ENCODE data around the gene CCDC192. TPM values are rescaled to one million over a fixed set of nuclear protein-coding genes. Genes with fewer than 3 reads are reported as not detected.

The CCDC192 gene
- total RNA-seq, 2 donors from 2014 or later = 0.25 TPM; not detected in 1

GRCh38 chr5:127854520-127854919, 151.3 kb downstream of the CCDC192 start:
- ATAC-seq (replicated peaks in 1 of 2) (no peak), DNase-seq (no peak)
- Mint-ChIP-seq H3K27me3 (ENCODE audit: low read depth) (peaks cover 3% of the 10 kb centered on the region), H3K9me3 (peaks cover 0 to 2% of the 10 kb centered on the region in 2 donors), H3K27ac (no peak overlapping the region), H3K4me1 (ENCODE audit: low read depth) (peaks cover 9% of the 10 kb centered on the region), H3K4me3 (no peak overlapping the region), H3K36me3 (ENCODE audit: insufficient read depth in 2 of 2) (peaks cover 0 to 1% of the 10 kb centered on the region in 2 donors)

- H3K4me3 Mint-ChIP-seq = peak overlapping the region in 1 of 2 donors; percentile 3
- no peak overlapping the region for H3K27ac Mint-ChIP-seq
- ATAC-seq (replicated peaks in 1 of 2) = peak; percentile 68 to 92
- DNase-seq = no peak
- H3K27me3 Mint-ChIP-seq (ENCODE audit: low read depth) = peaks cover 9% of the 10 kb centered on the region
- H3K9me3 Mint-ChIP-seq = peaks cover 2% of the 10 kb centered on the region in 2 donors
- peaks cover 0 to 1% of the 10 kb centered on the region in 2 donors for H3K36me3 Mint-ChIP-seq (ENCODE audit: insufficient read depth in 2 of 2)
- H3K4me1 Mint-ChIP-seq (ENCODE audit: low read depth) = peaks cover 9% of the 10 kb centered on the region
Observed at GRCh38 chr5:127856292-127856691, 153.1 kb downstream of the CCDC192 start.

- no peak for ATAC-seq (replicated peaks in 1 of 2)
- H3K36me3 Mint-ChIP-seq (ENCODE audit: insufficient read depth in 2 of 2) = peaks cover 0 to 1% of the 10 kb centered on the region in 2 donors
- peaks cover 2% of the 10 kb centered on the region in 2 donors for H3K9me3 Mint-ChIP-seq
- H3K4me3 Mint-ChIP-seq = no peak overlapping the region
- H3K27me3 Mint-ChIP-seq (ENCODE audit: low read depth) = peaks cover 9% of the 10 kb centered on the region
- H3K27ac Mint-ChIP-seq = no peak overlapping the region
- peaks cover 9% of the 10 kb centered on the region for H3K4me1 Mint-ChIP-seq (ENCODE audit: low read depth)
- no peak for DNase-seq
Observed at GRCh38 chr5:127858116-127858784, 155.1 kb downstream of the CCDC192 start.

- Mint-ChIP-seq H3K36me3 (ENCODE audit: insufficient read depth in 2 of 2) (no peaks in the 10 kb centered on the region), H3K4me3 (no peak overlapping the region), H3K4me1 (ENCODE audit: low read depth) (peaks cover 9% of the 10 kb centered on the region), H3K27ac (no peak overlapping the region), H3K27me3 (ENCODE audit: low read depth) (peaks cover 9% of the 10 kb centered on the region), H3K9me3 (peaks cover 1 to 2% of the 10 kb centered on the region in 2 donors)
- ATAC-seq (replicated peaks in 1 of 2) = no peak
- no peak for DNase-seq
Observed at GRCh38 chr5:127860291-127860690, 157.1 kb downstream of the CCDC192 start.

- ATAC-seq (replicated peaks in 1 of 2) = no peak
- no peaks in the 10 kb centered on the region for H3K36me3 Mint-ChIP-seq (ENCODE audit: insufficient read depth in 2 of 2)
- H3K4me3 Mint-ChIP-seq = no peak overlapping the region
- no peak for DNase-seq
- peaks cover 9% of the 10 kb centered on the region for H3K27me3 Mint-ChIP-seq (ENCODE audit: low read depth)
- no peaks in the 10 kb centered on the region for H3K4me1 Mint-ChIP-seq (ENCODE audit: low read depth)
- peaks cover 0 to 2% of the 10 kb centered on the region in 2 donors for H3K9me3 Mint-ChIP-seq
- peak overlapping the region; percentile 34 for H3K27ac Mint-ChIP-seq
Observed at GRCh38 chr5:127863161-127863560, 160.0 kb downstream of the CCDC192 start.

GRCh38 chr5:127863610-127864395, 160.6 kb downstream of the CCDC192 start:
- no peak overlapping the region for H3K27ac Mint-ChIP-seq
- ATAC-seq (replicated peaks in 1 of 2) = peak in 1 of 2 donors; percentile 11

GRCh38 chr5:127864511-127864910, 161.3 kb downstream of the CCDC192 start:
- Mint-ChIP-seq H3K4me1 (ENCODE audit: low read depth) (no peaks in the 10 kb centered on the region), H3K4me3 (no peak overlapping the region), H3K27me3 (ENCODE audit: low read depth) (peaks cover 6% of the 10 kb centered on the region), H3K9me3 (peaks cover 0 to 2% of the 10 kb centered on the region in 2 donors), H3K36me3 (ENCODE audit: insufficient read depth in 2 of 2) (no peaks in the 10 kb centered on the region), H3K27ac (no peak overlapping the region)
- ATAC-seq (replicated peaks in 1 of 2) = no peak
- DNase-seq = no peak

More at GRCh38 chr5:127863610-127864395, 160.6 kb downstream of the CCDC192 start:
- Mint-ChIP-seq H3K4me1 (ENCODE audit: low read depth) (no peaks in the 10 kb centered on the region), H3K36me3 (ENCODE audit: insufficient read depth in 2 of 2) (no peaks in the 10 kb centered on the region), H3K4me3 (no peak overlapping the region), H3K27me3 (ENCODE audit: low read depth) (peaks cover 9% of the 10 kb centered on the region), H3K9me3 (peaks cover 0 to 2% of the 10 kb centered on the region in 2 donors)
- DNase-seq = no peak

- Mint-ChIP-seq H3K27me3 (ENCODE audit: low read depth) (no peaks in the 10 kb centered on the region), H3K4me1 (ENCODE audit: low read depth) (no peaks in the 10 kb centered on the region), H3K9me3 (no peaks in the 10 kb centered on the region), H3K4me3 (no peak overlapping the region), H3K27ac (no peak overlapping the region), H3K36me3 (ENCODE audit: insufficient read depth in 2 of 2) (no peaks in the 10 kb centered on the region)
- DNase-seq = no peak
- no peak for ATAC-seq (replicated peaks in 1 of 2)
Observed at GRCh38 chr5:127865273-127865672, 162.1 kb downstream of the CCDC192 start.

GRCh38 chr5:127867022-127867783, 164.0 kb downstream of the CCDC192 start:
- Mint-ChIP-seq H3K9me3 (no peaks in the 10 kb centered on the region), H3K4me1 (ENCODE audit: low read depth) (peaks cover 1% of the 10 kb centered on the region), H3K27ac (no peak overlapping the region), H3K27me3 (ENCODE audit: low read depth) (no peaks in the 10 kb centered on the region), H3K4me3 (no peak overlapping the region), H3K36me3 (ENCODE audit: insufficient read depth in 2 of 2) (no peaks in the 10 kb centered on the region)
- ATAC-seq (replicated peaks in 1 of 2) (no peak), DNase-seq (no peak)

GRCh38 chr5:127870914-127871313, 167.7 kb downstream of the CCDC192 start:
- no peak overlapping the region for H3K27ac Mint-ChIP-seq
- no peaks in the 10 kb centered on the region for H3K36me3 Mint-ChIP-seq (ENCODE audit: insufficient read depth in 2 of 2)
- no peaks in the 10 kb centered on the region for H3K27me3 Mint-ChIP-seq (ENCODE audit: low read depth)
- no peaks in the 10 kb centered on the region for H3K9me3 Mint-ChIP-seq
- H3K4me1 Mint-ChIP-seq (ENCODE audit: low read depth) = peaks cover 5% of the 10 kb centered on the region
- H3K4me3 Mint-ChIP-seq = no peak overlapping the region
- ATAC-seq (replicated peaks in 1 of 2) = no peak
- DNase-seq = no peak

- Mint-ChIP-seq H3K36me3 (ENCODE audit: insufficient read depth in 2 of 2) (no peaks in the 10 kb centered on the region), H3K4me1 (ENCODE audit: low read depth) (peaks cover 5% of the 10 kb centered on the region), H3K9me3 (no peaks in the 10 kb centered on the region), H3K27ac (no peak overlapping the region), H3K4me3 (no peak overlapping the region), H3K27me3 (ENCODE audit: low read depth) (no peaks in the 10 kb centered on the region)
- no peak for ATAC-seq (replicated peaks in 1 of 2)
- no peak for DNase-seq
Observed at GRCh38 chr5:127871503-127872153, 168.4 kb downstream of the CCDC192 start.

- Mint-ChIP-seq H3K27me3 (ENCODE audit: low read depth) (peaks cover 1% of the 10 kb centered on the region), H3K27ac (no peak overlapping the region), H3K36me3 (ENCODE audit: insufficient read depth in 2 of 2) (no peaks in the 10 kb centered on the region), H3K4me1 (ENCODE audit: low read depth) (peaks cover 5% of the 10 kb centered on the region), H3K9me3 (no peaks in the 10 kb centered on the region), H3K4me3 (no peak overlapping the region)
- DNase-seq (peak in 1 of 2 donors; percentile 2), ATAC-seq (replicated peaks in 1 of 2) (peak; percentile 22 to 61)
Observed at GRCh38 chr5:127872494-127872893, 169.3 kb downstream of the CCDC192 start.
